ENCODE results near the gene ZNF821. TPM values are rescaled to one million over a fixed set of nuclear protein-coding genes. Genes with fewer than 3 reads are reported as not detected.

The ZNF821 gene
- total RNA-seq, 1 experiment from 2014 or later = 5.9 TPM

- Histone ChIP-seq H3K79me2 (ENCODE audit: low read depth) (peaks cover 24% of the 10 kb centered on the region), H3K9me2 (ENCODE audit: insufficient read depth) (no peaks in the 10 kb centered on the region), H3K36me3 (ENCODE audit: low read depth) (peaks cover 36% of the 10 kb centered on the region), H3F3A (ENCODE audit: insufficient read depth, low read depth) (peaks cover 30% of the 10 kb centered on the region), H3K27me3 (ENCODE audit: insufficient read depth, low read depth) (no peaks in the 10 kb centered on the region), H4K20me1 (ENCODE audit: insufficient read depth) (peaks cover 48% of the 10 kb centered on the region), H3K4me2 (0 out of 2 replicates have a peak overlapping the region, but pooled peaks have one; percentile 36), H3K27ac (no peak overlapping the region), H3K4me1 (replicated peaks; ENCODE audit: insufficient read depth) (peaks cover 22% of the 10 kb centered on the region), H3K4me3 (no peak overlapping the region), H2AFZ (no peak overlapping the region), H3K9me3 (ENCODE audit: insufficient read depth, low read depth) (no peaks in the 10 kb centered on the region)
- DNase-seq = no peak
- intact Hi-C loops (cut with micrococcal nuclease; ENCODE audit: unreplicated experiment) = no loop called here
- BruUV-seq (replicated peaks) = no TSS peak
- POLR2A ChIA-PET (ENCODE audit: unreplicated experiment) = no interaction called here
- CTCF ChIA-PET = no interaction called here
- TF ChIP-seq EZH2 (IDR thresholded peaks at IDR 0.05; ENCODE audit: low read depth) (no peak), CTCF (conservative IDR thresholded peaks at IDR 0.05) (no peak)
Measured at GRCh38 chr16:71927787-71928186, 43.8 kb upstream of the ZNF821 start.

GRCh38 chr16:71927383-71927782 is 43.4 kb upstream of the ZNF821 start:
- Histone ChIP-seq H3K9me3 (ENCODE audit: insufficient read depth, low read depth) (no peaks in the 10 kb centered on the region), H3F3A (ENCODE audit: insufficient read depth, low read depth) (peaks cover 30% of the 10 kb centered on the region), H3K27me3 (ENCODE audit: insufficient read depth, low read depth) (no peaks in the 10 kb centered on the region), H2AFZ (no peak overlapping the region), H3K27ac (0 out of 2 replicates have a peak overlapping the region, but pooled peaks have one; percentile 47), H3K4me2 (peak overlapping the region; percentile 36; the same call in 1 of the 2 replicates), H3K4me1 (replicated peaks; ENCODE audit: insufficient read depth) (peaks cover 22% of the 10 kb centered on the region), H3K79me2 (ENCODE audit: low read depth) (peaks cover 24% of the 10 kb centered on the region), H4K20me1 (ENCODE audit: insufficient read depth) (peaks cover 48% of the 10 kb centered on the region), H3K4me3 (no peak overlapping the region), H3K9me2 (ENCODE audit: insufficient read depth) (no peaks in the 10 kb centered on the region), H3K36me3 (ENCODE audit: low read depth) (peaks cover 39% of the 10 kb centered on the region)
- TF ChIP-seq CTCF (conservative IDR thresholded peaks at IDR 0.05) = no peak
- TF ChIP-seq EZH2 (IDR thresholded peaks at IDR 0.05; ENCODE audit: low read depth) = no peak
- ChIA-PET POLR2A (ENCODE audit: unreplicated experiment) (no interaction called here), CTCF (no interaction called here)
- DNase-seq = peak; percentile 56 to 71
- no TSS peak for BruUV-seq (replicated peaks)
- intact Hi-C loops (cut with micrococcal nuclease; ENCODE audit: unreplicated experiment) = no loop called here

- Histone ChIP-seq H2AFZ (no peak overlapping the region), H3K4me2 (no peak overlapping the region), H3K4me1 (replicated peaks; ENCODE audit: insufficient read depth) (peaks cover 22% of the 10 kb centered on the region), H3F3A (ENCODE audit: insufficient read depth, low read depth) (peaks cover 25% of the 10 kb centered on the region), H4K20me1 (ENCODE audit: insufficient read depth) (peaks cover 38% of the 10 kb centered on the region), H3K79me2 (ENCODE audit: low read depth) (peaks cover 30% of the 10 kb centered on the region), H3K27ac (no peak overlapping the region), H3K4me3 (no peak overlapping the region), H3K9me2 (ENCODE audit: insufficient read depth) (no peaks in the 10 kb centered on the region), H3K27me3 (ENCODE audit: insufficient read depth, low read depth) (no peaks in the 10 kb centered on the region), H3K9me3 (ENCODE audit: insufficient read depth, low read depth) (no peaks in the 10 kb centered on the region), H3K36me3 (ENCODE audit: low read depth) (peaks cover 56% of the 10 kb centered on the region)
- TF ChIP-seq CTCF (conservative IDR thresholded peaks at IDR 0.05) = no peak
- TF ChIP-seq EZH2 (IDR thresholded peaks at IDR 0.05; ENCODE audit: low read depth) = no peak
- POLR2A ChIA-PET (ENCODE audit: unreplicated experiment) = no interaction called here
- no TSS peak for BruUV-seq (replicated peaks)
- CTCF ChIA-PET = no interaction called here
- DNase-seq = no peak
- intact Hi-C loops (cut with micrococcal nuclease; ENCODE audit: unreplicated experiment) = no loop called here
Measured at GRCh38 chr16:71924710-71925109, 40.7 kb upstream of the ZNF821 start.
